Pulmonary artery endothelial cell (primary cell): ENCODE results near the gene HIPK2. TPM values are rescaled to one million over a fixed set of nuclear protein-coding genes. Genes with fewer than 3 reads are reported as not detected.

Experiments used
- DNase-seq: peaks from one replicate; pipeline ENCODE4 v3.0.0-alpha.2; 2011; ENCODE audit warnings: low read depth, low spot score
- total RNA-seq: library from RNA; depleted of rRNA; stranded (reverse); fragments of >200 nt; gene quantifications from 2 replicates; pipeline ENCODE4 v1.2.3, GENCODE V29; 2014

Gene HIPK2
- total RNA-seq, 1 donor from 2014 or later: 10.6 TPM

GRCh38 chr7:139651914-139652313 is 125.9 kb downstream of the HIPK2 start:
- DNase-seq: no peak

GRCh38 chr7:139651308-139651707 is 126.5 kb downstream of the HIPK2 start:
- no peak for DNase-seq

GRCh38 chr7:139650429-139651100 is 127.2 kb downstream of the HIPK2 start:
- DNase-seq: no peak

- peak; percentile 13 for DNase-seq
These were observed 128.8 kb downstream of the HIPK2 start for GRCh38 chr7:139648941-139649425.

GRCh38 chr7:139648391-139648861 is 129.4 kb downstream of the HIPK2 start:
- DNase-seq: peak; percentile 4

- no peak for DNase-seq
These were observed 129.9 kb downstream of the HIPK2 start for GRCh38 chr7:139647814-139648390.

GRCh38 chr7:139647085-139647484 is 130.7 kb downstream of the HIPK2 start:
- no peak for DNase-seq

GRCh38 chr7:139646566-139646965 is 131.2 kb downstream of the HIPK2 start:
- DNase-seq: no peak

GRCh38 chr7:139645572-139646523 is 131.9 kb downstream of the HIPK2 start:
- peak; percentile 54 for DNase-seq

- no peak for DNase-seq
These were observed 133.7 kb downstream of the HIPK2 start for GRCh38 chr7:139643951-139644585.

- DNase-seq: no peak
These were observed 135.5 kb downstream of the HIPK2 start for GRCh38 chr7:139642283-139642682.

GRCh38 chr7:139641337-139641992 is 136.3 kb downstream of the HIPK2 start:
- no peak for DNase-seq

GRCh38 chr7:139640681-139641080 is 137.1 kb downstream of the HIPK2 start:
- no peak for DNase-seq

- DNase-seq: no peak
These were observed 138.2 kb downstream of the HIPK2 start for GRCh38 chr7:139639563-139639962.

GRCh38 chr7:139635526-139636302 is 142.1 kb downstream of the HIPK2 start:
- no peak for DNase-seq

GRCh38 chr7:139634087-139634486 is 143.7 kb downstream of the HIPK2 start:
- DNase-seq: no peak

- DNase-seq: no peak
These were observed 146.2 kb downstream of the HIPK2 start for GRCh38 chr7:139631520-139632031.

- DNase-seq: no peak
These were observed 146.9 kb downstream of the HIPK2 start for GRCh38 chr7:139630643-139631519.
